GM12878 (cell line): ENCODE data around the gene SLX4IP. TPM values are rescaled to one million over a fixed set of nuclear protein-coding genes. Genes with fewer than 3 reads are reported as not detected.

Source experiments
- ATAC-seq: fragments of 200-7000 bp; cut with Tn5 transposase; 3 replicates; pipeline ENCODE4 v1.9.1; 2020; ENCODE audit warnings: mild to moderate bottlenecking, moderate library complexity
- BruUV-seq: library from RNA; stranded (reverse); fragments of 400-500 nt; replicated peaks from 2 replicates; lab custom pipeline; 2021; lab: Mats Ljungman, UMichigan
- CTCF ChIA-PET: fragments of 300-600 bp; sonication (Branson Sonifier 250); formaldehyde crosslinking; extraction: SDS; loops from one replicate; lab custom pipeline; 2021; ENCODE audit warnings: inconsistent platforms; lab: Yijun Ruan, JAX
- POLR2A ChIA-PET: fragments of 350-600 bp; formaldehyde crosslinking; extraction: SDS; loops from one replicate; lab custom pipeline; 2021; ENCODE audit warnings: inconsistent platforms; lab: Charles Lee
- RAD21 ChIA-PET: fragments of 300-600 bp; sonication (Branson Sonifier 250); formaldehyde crosslinking; loops from one replicate; lab custom pipeline; 2023; ENCODE audit warnings: antibody characterized with exemption; ENCODE audit not compliant: unreplicated experiment; lab: Charles Lee
- SMC1A ChIA-PET: fragments of 300-600 bp; sonication (Branson Sonifier 250); formaldehyde crosslinking; loops from one replicate; lab custom pipeline; 2023; ENCODE audit not compliant: unreplicated experiment, uncharacterized antibody; lab: Charles Lee
- DNase-seq: peaks from one replicate; pipeline ENCODE4 v3.0.0-alpha.2; 2011; ENCODE audit warnings: low read depth, low spot score
- FAIRE-seq: peaks from 3 replicates; lab custom pipeline; 2011; peaks lifted over from hg19 to GRCh38; lab: Jason Lieb, UNC
- H2AFZ ChIP-seq: 2 replicates; pipeline ENCODE4 v1.6.0; 2011; ENCODE audit warnings: low read depth, low read length, control low read depth; ENCODE audit not compliant: control insufficient read depth
- H3K27ac ChIP-seq: 2 replicates; pipeline ENCODE4 v1.5.1; 2011; ENCODE audit warnings: control low read depth; ENCODE audit not compliant: control insufficient read depth, insufficient read depth
- H3K27me3 ChIP-seq, 2 experiments: replicated peaks in 1 of 2; 2 replicates each; pipeline versions ENCODE4 v1.6.0 to v1.6.1; 2011; ENCODE audit warnings: low read length in 1 of 2; ENCODE audit not compliant: control insufficient read depth in 2 of 2, insufficient read depth in 2 of 2
- H3K36me3 ChIP-seq, 2 experiments: 2 replicates each; pipeline ENCODE4 v1.5.1; 2011; ENCODE audit warnings: low read length in 1 of 2; ENCODE audit not compliant: control insufficient read depth in 2 of 2, insufficient read depth in 2 of 2
- H3K4me1 ChIP-seq: 2 replicates; pipeline ENCODE4 v1.6.1; 2011; ENCODE audit warnings: mild to moderate bottlenecking, low read length, moderate library complexity, mixed read lengths; ENCODE audit not compliant: control insufficient read depth, insufficient read depth
- H3K4me2 ChIP-seq: 2 replicates; pipeline ENCODE4 v1.6.0; 2011; ENCODE audit warnings: control low read depth; ENCODE audit not compliant: control insufficient read depth, insufficient read depth
- H3K4me3 ChIP-seq: fragments of 200-600 bp; sonication (generic); 2 replicates; pipeline ENCODE4 v1.5.1; 2016
- H3K79me2 ChIP-seq: 2 replicates; pipeline ENCODE4 v1.6.0; 2011; ENCODE audit warnings: low read length; ENCODE audit not compliant: control insufficient read depth, insufficient read depth
- H3K9ac ChIP-seq: 2 replicates; pipeline ENCODE4 v1.8.0; 2011; ENCODE audit warnings: low read length, control low read depth, mixed read lengths; ENCODE audit not compliant: control insufficient read depth, insufficient read depth
- H3K9me3 ChIP-seq: replicated peaks from 3 replicates; pipeline ENCODE4 v1.5.1; 2011; ENCODE audit warnings: mild to moderate bottlenecking, low read length; ENCODE audit not compliant: control insufficient read depth, insufficient read depth
- H4K20me1 ChIP-seq: 2 replicates; pipeline ENCODE4 v1.6.0; 2011; ENCODE audit not compliant: control insufficient read depth, insufficient read depth
- ATF7 ChIP-seq: fragments of 450-650 bp; IDR thresholded peaks from 2 replicates; pipeline ENCODE4 v1.6.1; 2016; ENCODE audit warnings: low read depth, mild to moderate bottlenecking
- BHLHE40 ChIP-seq, 2 experiments: fragments of 450-650 bp in 1 of 2; IDR thresholded peaks; 2 replicates each; pipeline ENCODE4 v1.6.1; 2011 to 2017; ENCODE audit warnings: low read depth in 2 of 2, borderline replicate concordance in 1 of 2, improper control_type of control experiment in 1 of 2, low read length in 1 of 2, mild to moderate bottlenecking in 1 of 2
- IKZF2 ChIP-seq, 2 experiments: fragments of 450-650 bp; IDR thresholded peaks; 2 replicates each; pipeline ENCODE4 v1.6.1; 2017; ENCODE audit warnings: mild to moderate bottlenecking in 2 of 2, moderate library complexity in 2 of 2
- NFXL1 ChIP-seq: fragments of 450-650 bp; IDR thresholded peaks from 2 replicates; pipeline ENCODE4 v1.6.1; 2017; ENCODE audit warnings: antibody characterized with exemption, mild to moderate bottlenecking, borderline replicate concordance
- NR2C2 ChIP-seq: IDR thresholded peaks from 2 replicates; pipeline ENCODE4 v1.6.1; 2011; ENCODE audit warnings: borderline replicate concordance, low read depth; ENCODE audit not compliant: control insufficient read depth, insufficient read length
- POU2F2 ChIP-seq: IDR thresholded peaks from 3 replicates; pipeline ENCODE4 v1.6.1; 2011; ENCODE audit warnings: low read depth, mild to moderate bottlenecking, low read length, borderline replicate concordance
- RAD51 ChIP-seq: fragments of 450-650 bp; IDR thresholded peaks from 2 replicates; pipeline ENCODE4 v1.6.1; 2016; ENCODE audit warnings: moderate library complexity, mild to moderate bottlenecking, inconsistent platforms
- RUNX3 ChIP-seq: IDR thresholded peaks from 2 replicates; pipeline ENCODE4 v1.6.1; 2012; ENCODE audit warnings: low read length, inconsistent platforms
- SMAD1 ChIP-seq: fragments of 450-650 bp; IDR thresholded peaks from 2 replicates; pipeline ENCODE4 v1.6.1; 2018; ENCODE audit warnings: mild to moderate bottlenecking, low read depth; ENCODE audit not compliant: partially characterized antibody
- TCF3 ChIP-seq: IDR thresholded peaks from 2 replicates; pipeline ENCODE4 v1.6.1; 2012; ENCODE audit warnings: low read depth, mild to moderate bottlenecking, low read length, borderline replicate concordance; ENCODE audit not compliant: insufficient read depth
- YY1 ChIP-seq: IDR thresholded peaks from 2 replicates; pipeline ENCODE4 v1.6.1; 2011; ENCODE audit warnings: low read depth, mild to moderate bottlenecking, low read length
- ZBTB4 ChIP-seq: fragments of 450-650 bp; formaldehyde crosslinking; IDR thresholded peaks from 2 replicates; pipeline ENCODE4 v1.4.0; 2022; ENCODE audit warnings: mild to moderate bottlenecking, moderate library complexity
- ZSCAN29 ChIP-seq: fragments of 450-650 bp; IDR thresholded peaks from 2 replicates; pipeline ENCODE4 v1.6.1; 2017; ENCODE audit warnings: mild to moderate bottlenecking, moderate library complexity
- WGBS: methylation state at CpG from one replicate; pipeline ENCODE4 v1.1.6; 2016; ENCODE audit warnings: low lambda C conversion rate; ENCODE audit not compliant: insufficient replicate concordance, insufficient coverage; ENCODE audit errors: missing lambda C conversion rate; 5-methylcytosine and 5-hydroxymethylcytosine counted together
- in situ Hi-C: fragments of 300-500 bp; cut with MboI; formaldehyde crosslinking; loops from 9 replicates; pipeline ENCODE4 v1.14.3; 2018; ENCODE audit warnings: mixed read lengths
- intact Hi-C: fragments of 100-400 bp; cut with micrococcal nuclease; formaldehyde crosslinking; loops from one replicate; pipeline ENCODE4 v1.14.2; 2022; ENCODE audit not compliant: unreplicated experiment
- polyA plus RNA-seq, 11 experiments: library from polyadenylated mRNA; depleted of rRNA in 4 of 11; unstranded in 6 of 11; stranded (reverse) in 5 of 11; fragments of >200 nt; fragmentation: Nextera tagmentation in 4 of 11; fragmentation: Illumina TruSeq in 1 of 11; extraction: Ambion mirVana in 4 of 11; extraction: Trizol in 1 of 11; gene quantifications; 1 replicate in 1 of 11; 2 replicates in 10 of 11; pipeline versions ENCODE4 v1.2.1 to v1.2.3, GENCODE V29; 2011 to 2016; ENCODE audit warnings: inconsistent platforms in 2 of 11, missing spikeins in 2 of 11, low read depth in 1 of 11
- total RNA-seq, 4 experiments: library from RNA; depleted of rRNA in 3 of 4; stranded (reverse); fragments of >200 nt in 3 of 4; fragmentation: Illumina TruSeq in 1 of 4; extraction: Trizol in 1 of 4; gene quantifications; 2 replicates each; pipeline versions ENCODE4 v1.2.1 to v1.2.3, GENCODE V29; 2013 to 2021
- TF ChIP-seq, protein P1 (sequence below), 3 experiments: IDR thresholded peaks in 2 of 3; conservative IDR thresholded peaks in 1 of 3; 2 replicates each; pipeline ENCODE4 v1.5.1; 2011; ENCODE audit warnings: low read depth in 3 of 3, low read length in 3 of 3, mild to moderate bottlenecking in 3 of 3, control low read depth in 2 of 3, moderate library complexity in 2 of 3, inconsistent platforms in 1 of 3, mixed read lengths in 1 of 3; ENCODE audit not compliant: control insufficient read depth in 2 of 3, insufficient read depth in 1 of 3; ENCODE audit errors: extremely low read depth in 1 of 3
- TF ChIP-seq, protein P2 (sequence below): IDR thresholded peaks from 2 replicates; pipeline ENCODE4 v1.6.1; 2011; ENCODE audit warnings: borderline replicate concordance, low read depth, mild to moderate bottlenecking, moderate library complexity, mixed read lengths, low read length; ENCODE audit not compliant: insufficient read depth; ENCODE audit errors: extremely low read length

Gene SLX4IP
- total and polyA plus RNA-seq, 10 of the 15 experiments (the other 5 are each of a cell fraction or from before 2014, with no cell fraction given): 2.2 to 11.0 (median 6.3) TPM

GRCh38 chr20:10449270-10449669 lies 14.2 kb downstream of the SLX4IP start (continued):
- TF ChIP-seq YY1 (no peak), SMAD1 (no peak), RAD51 (no peak), NR2C2 (no peak), ZSCAN29 (no peak), TCF3 (no peak)
- TF ChIP-seq, protein P1, sequence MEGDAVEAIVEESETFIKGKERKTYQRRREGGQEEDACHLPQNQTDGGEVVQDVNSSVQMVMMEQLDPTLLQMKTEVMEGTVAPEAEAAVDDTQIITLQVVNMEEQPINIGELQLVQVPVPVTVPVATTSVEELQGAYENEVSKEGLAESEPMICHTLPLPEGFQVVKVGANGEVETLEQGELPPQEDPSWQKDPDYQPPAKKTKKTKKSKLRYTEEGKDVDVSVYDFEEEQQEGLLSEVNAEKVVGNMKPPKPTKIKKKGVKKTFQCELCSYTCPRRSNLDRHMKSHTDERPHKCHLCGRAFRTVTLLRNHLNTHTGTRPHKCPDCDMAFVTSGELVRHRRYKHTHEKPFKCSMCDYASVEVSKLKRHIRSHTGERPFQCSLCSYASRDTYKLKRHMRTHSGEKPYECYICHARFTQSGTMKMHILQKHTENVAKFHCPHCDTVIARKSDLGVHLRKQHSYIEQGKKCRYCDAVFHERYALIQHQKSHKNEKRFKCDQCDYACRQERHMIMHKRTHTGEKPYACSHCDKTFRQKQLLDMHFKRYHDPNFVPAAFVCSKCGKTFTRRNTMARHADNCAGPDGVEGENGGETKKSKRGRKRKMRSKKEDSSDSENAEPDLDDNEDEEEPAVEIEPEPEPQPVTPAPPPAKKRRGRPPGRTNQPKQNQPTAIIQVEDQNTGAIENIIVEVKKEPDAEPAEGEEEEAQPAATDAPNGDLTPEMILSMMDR (IDR thresholded peaks at IDR 0.05 in 2 of 3, conservative IDR thresholded peaks at IDR 0.05 in 1 of 3; ENCODE audit: control insufficient read depth in 2 of 3, extremely low read depth in 1 of 3, insufficient read depth in 1 of 3, low read depth in 3 of 3, low read length in 3 of 3): no peak
- TF ChIP-seq, protein P2, sequence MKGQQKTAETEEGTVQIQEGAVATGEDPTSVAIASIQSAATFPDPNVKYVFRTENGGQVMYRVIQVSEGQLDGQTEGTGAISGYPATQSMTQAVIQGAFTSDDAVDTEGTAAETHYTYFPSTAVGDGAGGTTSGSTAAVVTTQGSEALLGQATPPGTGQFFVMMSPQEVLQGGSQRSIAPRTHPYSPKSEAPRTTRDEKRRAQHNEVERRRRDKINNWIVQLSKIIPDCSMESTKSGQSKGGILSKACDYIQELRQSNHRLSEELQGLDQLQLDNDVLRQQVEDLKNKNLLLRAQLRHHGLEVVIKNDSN: no peak

DNA sequence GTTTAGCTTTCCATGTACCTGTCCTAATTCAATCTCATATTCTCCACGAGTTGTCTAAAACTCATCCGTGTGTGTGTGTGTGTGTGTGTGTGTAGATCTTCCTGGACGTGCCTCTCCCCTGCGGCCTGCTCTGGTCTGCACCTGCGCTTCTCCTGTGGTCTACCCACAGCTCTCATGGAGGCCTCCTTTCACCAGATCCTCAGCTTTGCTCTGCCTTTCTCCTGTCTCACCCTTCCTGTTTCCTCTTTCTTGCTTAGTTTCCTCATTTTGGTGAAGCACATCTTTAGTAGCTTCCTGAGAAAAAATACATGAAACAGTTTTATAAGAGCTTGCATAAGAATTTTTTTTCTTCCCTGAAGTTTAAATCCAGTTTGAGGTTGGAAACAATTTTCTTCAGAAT lies 18.1 kb downstream of the SLX4IP start:
- no peaks in the 10 kb centered on the region for H3K27me3 ChIP-seq
- H3K27ac ChIP-seq: peak overlapping the region; percentile 73
- no peaks in the 10 kb centered on the region for H4K20me1 ChIP-seq
- no TSS peak for BruUV-seq
- RAD21 ChIA-PET: interaction anchor here (0.9 to 2.8 kb wide), 11 partner anchors 11 to 101 kb away, joined by 3 to 19 read pairs (median 4); partner anchors contain the start of genes MKKS and SLX4IP
- in situ Hi-C loops: no loop called here
- H2AFZ ChIP-seq: peak overlapping the region; percentile 61
- H3K4me2 ChIP-seq: peak overlapping the region; percentile 86
- peaks cover 2% of the 10 kb centered on the region; the same call in 2 of the 3 replicates for H3K9me3 ChIP-seq
- CTCF ChIA-PET: interaction anchor here (0.9 to 2.2 kb wide), 10 partner anchors 10 to 815 kb away, joined by 3 to 13 read pairs (median 4); no protein-coding TSS in a partner anchor
- H3K79me2 ChIP-seq: peaks cover 5% of the 10 kb centered on the region; the same call in 1 of the 2 replicates
- POLR2A ChIA-PET: interaction anchor here (0.6 to 2.9 kb wide), 10 partner anchors 16 to 814 kb away, joined by 3 to 15 read pairs (median 3); partner anchors contain the start of genes MKKS and SLX4IP
- SMC1A ChIA-PET: interaction anchor here (0.6 to 3.2 kb wide), 24 partner anchors 9 to 823 kb away, joined by 3 to 26 read pairs (median 4); partner anchors contain the start of genes MKKS and SLX4IP
- 4% methylated on average over 5 of the region's 5 CpGs for WGBS
- H3K4me1 ChIP-seq: peaks cover 17% of the 10 kb centered on the region
- intact Hi-C loops: no loop called here
- ATAC-seq: peak; percentile 95
- no peaks in the 10 kb centered on the region; a peak in 1 of 4 replicates for H3K36me3 ChIP-seq
- DNase-seq: peak; percentile 66
- FAIRE-seq: peak; percentile 89
- no peak overlapping the region for H3K4me3 ChIP-seq
- H3K9ac ChIP-seq: no peak overlapping the region
- TF ChIP-seq POU2F2: 0 out of 3 replicates have a peak, but pooled peaks have one; percentile 17
- peak; percentile 94 for TF ChIP-seq RUNX3
- peak; percentile 92; the same call in 1 of the 2 replicates for TF ChIP-seq TCF3
- no peak for TF ChIP-seq NR2C2
- no peak for TF ChIP-seq ZBTB4 (CRISPR knock-in tag)
- TF ChIP-seq IKZF2 (IDR thresholded peaks at IDR 0.05): peak; percentile 89 to 90; a peak in 3 of 4 replicates
- TF ChIP-seq BHLHE40 (IDR thresholded peaks at IDR 0.05; ENCODE audit: borderline replicate concordance in 1 of 2, low read depth in 2 of 2, low read length in 1 of 2): peak; percentile 48 to 49; a peak in 2 of 4 replicates
- no peak for TF ChIP-seq NFXL1
- peak; percentile 35; the same call in 1 of the 2 replicates for TF ChIP-seq ATF7
